NCI-H748 (cell line): ENCODE measurements around the gene FHOD3.
A peak's percentile ranks its signal among the peaks of the same experiment; 100 is the strongest.

Experiments used
- DNase-seq: peaks from one replicate; lab custom pipeline; 2025; ENCODE audit not compliant: unreplicated experiment; lab: John Stamatoyannopoulos, UW

FHOD3 gene

DNA sequence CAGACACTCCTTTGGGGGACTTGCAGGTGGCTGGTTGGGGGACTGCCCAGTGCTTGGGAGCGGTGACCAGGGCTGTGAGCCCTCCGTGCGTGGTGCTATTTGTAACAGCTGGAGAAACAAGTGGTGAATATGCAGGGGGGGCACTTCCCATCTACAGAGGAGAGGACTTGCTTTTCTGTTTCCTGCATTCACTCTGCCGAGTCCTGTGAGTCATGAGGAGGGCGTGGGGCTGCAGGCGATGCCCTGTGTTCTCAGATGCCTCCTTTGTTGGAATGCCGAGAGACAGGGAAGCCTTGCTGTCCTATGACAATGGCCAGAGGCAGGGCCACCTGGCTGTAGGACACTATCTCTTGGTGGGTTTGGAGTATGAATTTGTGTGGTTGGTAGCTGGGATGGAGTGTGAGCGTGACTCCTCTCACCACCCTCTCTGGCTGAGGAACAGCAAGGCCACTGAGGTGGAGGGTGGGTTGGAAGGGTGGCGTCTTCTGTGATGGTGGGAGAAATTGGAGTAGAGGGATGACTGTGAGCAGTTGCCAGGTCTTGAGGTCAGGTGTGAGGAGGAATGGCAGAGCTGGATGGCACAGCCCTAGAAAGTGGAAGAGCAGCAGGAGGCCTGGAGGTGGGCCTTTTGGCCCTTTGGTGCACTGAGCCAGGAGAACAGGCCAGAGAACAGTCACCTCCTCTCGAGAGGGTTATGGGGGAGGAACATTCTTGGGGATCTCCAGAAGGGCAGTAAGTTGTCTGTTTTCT is 24.3 kb downstream of the FHOD3 start:
- DNase-seq: no peak

DNA sequence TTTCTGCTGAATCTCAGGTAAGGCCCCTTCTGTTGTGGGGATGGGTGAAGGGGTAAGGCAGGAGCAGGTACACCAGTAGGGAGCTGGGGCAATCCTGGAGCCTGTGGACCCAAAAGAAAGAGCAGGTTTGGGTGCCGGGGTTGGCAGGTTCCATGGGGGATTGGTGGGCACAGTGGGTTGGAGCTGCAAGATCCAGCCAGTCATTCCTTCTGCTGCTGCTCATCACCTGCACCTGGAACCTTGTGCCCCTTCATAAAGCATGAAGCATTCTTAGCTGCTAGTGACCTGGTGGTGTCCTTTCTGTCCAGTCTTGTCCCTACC is 24.9 kb downstream of the FHOD3 start:
- DNase-seq: no peak

DNA sequence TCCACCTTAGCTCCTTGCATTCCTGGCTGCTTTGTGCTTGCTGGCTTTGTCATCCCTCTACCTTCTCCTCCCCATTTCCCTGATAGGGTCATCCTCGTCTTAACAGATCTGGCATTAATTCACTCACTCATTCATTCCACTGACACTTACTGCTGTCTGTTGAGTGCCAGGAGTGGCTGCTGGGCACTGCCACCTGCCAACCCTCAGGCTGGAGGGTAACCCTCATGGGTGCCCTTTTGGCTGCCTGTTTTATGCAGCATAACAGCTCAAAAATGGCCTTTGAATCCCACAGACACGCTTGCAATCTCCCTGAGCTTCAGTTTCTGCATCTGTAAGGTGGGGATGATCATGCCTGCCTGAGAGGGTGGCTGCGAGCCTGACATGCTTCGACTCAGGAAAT is 25.2 kb downstream of the FHOD3 start:
- no peak for DNase-seq

DNA sequence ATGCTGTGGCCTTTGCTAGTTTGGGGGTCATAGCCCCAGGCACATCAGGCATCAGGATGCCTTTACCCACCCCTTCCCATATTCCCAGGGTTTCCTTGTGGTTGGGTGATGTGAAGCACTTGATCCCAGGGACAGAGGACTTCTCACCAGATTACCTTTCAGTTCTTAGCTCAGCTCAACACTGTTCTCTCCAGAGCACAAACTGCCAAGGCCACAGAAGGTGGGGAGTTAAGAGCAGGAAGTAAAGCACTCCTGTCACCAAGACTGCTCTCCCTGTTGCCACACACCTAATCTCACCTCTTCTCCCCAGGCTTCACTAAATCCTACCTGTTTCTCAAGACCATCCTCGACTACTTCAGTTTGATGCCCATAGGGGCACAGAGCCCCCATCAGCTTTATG is 25.9 kb downstream of the FHOD3 start:
- no peak for DNase-seq

DNA sequence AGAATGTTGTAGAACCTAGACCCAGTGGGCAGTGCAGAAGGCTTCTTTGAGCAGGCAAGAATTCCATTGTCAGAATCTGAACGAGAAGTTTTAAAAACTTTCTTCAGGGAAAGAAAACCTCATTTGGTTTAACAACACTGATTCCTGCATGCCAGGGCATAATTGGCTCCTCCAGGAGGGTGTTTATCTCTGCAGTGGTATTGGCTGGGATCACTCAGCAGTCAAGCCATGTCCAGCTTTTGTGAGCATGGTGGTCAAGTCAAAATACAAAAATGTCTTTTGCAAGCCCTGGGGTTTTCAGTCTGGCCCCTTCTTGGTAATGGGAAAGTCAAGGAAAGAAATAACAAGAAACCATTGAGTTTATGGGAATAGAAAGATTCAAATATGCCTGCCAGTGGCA is 28.3 kb downstream of the FHOD3 start:
- DNase-seq: no peak

DNA sequence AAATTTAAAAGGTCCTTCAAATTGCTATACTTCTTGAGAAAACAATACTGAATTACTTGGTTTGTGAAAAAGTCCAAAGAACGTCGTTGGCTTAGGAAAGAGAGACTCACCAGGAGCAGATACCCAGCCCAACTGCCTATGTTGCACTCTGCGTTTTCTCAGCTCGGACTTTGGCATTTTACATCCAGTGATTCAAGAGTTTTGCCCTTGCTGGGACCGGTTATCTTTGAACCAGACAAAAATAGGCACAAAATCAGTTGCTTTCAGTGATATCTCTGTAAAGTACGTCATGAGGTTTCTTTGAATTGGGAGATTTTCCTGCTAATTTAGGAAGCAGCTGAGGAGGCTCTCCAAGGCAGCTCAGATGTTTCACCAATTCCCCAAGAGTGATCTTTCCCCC is 29.3 kb downstream of the FHOD3 start:
- no peak for DNase-seq

DNA sequence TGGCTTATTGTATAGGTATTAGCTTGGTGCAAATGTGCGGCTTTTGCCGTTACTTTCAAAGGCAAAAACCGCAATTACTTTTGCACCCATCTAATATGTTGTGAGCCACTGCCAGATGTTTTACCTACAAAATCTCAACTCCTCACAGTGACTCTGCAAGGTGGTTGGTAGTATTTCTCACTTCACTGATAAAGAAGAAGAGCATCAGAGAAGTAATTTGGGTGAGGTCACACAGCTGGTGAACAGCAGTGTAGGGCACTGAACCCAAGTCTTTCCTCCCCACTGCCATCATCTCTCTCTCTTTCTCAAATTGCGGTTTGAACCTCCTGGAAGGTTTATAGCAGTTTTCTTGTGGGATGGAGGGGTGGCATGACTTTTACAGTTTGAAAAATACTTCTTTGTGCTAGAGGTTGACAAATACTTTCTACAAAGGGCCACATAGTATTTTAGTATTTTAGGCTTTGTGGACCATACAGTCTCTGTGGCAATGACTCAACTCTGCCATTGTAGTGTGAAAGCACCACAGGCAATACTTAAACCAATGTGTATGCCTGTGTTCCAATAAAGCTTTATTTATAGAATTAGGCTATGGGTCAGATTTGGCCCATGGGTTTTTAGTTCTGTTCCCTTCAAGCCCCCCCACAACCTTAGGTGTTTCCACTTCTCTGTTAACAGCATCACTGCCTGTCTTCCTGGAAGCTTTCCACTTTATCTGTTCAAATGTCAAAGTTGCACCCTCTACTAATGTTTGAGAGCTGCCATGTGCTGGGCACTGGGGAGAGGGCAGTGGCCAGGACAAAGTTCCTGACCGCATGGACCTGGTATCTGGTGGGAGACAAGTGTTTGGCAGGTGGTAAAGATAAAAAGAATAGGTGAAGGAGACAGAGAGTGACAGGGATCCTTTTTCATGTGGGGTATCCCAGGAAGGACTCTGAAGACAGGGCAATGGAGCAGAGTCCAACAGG is 30.1 kb downstream of the FHOD3 start:
- no peak for DNase-seq

DNA sequence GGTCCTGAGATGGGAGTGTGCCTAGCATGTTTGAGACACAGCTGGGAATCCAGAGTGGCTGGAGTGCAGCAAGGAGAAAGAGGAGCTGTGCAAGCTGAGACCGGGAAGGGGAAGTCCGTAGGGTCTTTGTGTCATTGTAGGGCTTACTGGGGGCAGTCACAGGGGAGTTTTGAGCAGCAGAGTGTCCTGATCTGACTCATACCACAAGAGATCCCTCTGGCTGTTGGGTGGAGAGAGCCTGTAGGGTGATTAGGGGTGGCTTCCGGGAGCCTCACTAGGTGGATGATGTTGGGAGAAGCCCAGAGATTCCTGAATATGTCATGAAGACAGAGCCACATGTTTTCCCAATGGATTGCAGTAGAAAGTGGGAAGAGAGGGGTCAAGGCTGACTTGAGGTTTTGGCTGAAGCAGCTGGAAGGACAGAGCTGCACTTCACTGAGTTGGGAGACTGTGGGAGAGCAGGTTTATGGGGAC is 30.9 kb downstream of the FHOD3 start:
- no peak for DNase-seq

DNA sequence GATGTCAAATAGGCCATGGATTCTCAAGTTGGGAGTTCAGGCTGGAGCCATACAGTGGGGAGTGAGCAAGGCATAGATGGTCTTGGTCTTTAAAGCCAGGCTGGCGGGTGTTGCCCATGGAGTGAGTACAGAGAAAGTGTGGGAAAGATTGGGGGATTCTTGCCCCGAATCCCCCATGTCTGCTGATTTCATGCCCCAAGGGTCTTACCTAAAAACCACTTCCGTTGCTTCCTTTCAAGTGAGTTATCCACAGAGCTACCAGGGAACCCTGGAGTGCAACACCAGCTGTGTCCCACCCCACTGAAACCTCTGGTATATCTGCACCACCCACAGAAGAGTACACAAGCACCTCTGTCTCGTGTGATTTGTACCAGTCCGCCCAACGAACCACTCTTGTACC is 31.4 kb downstream of the FHOD3 start:
- DNase-seq: no peak

DNA sequence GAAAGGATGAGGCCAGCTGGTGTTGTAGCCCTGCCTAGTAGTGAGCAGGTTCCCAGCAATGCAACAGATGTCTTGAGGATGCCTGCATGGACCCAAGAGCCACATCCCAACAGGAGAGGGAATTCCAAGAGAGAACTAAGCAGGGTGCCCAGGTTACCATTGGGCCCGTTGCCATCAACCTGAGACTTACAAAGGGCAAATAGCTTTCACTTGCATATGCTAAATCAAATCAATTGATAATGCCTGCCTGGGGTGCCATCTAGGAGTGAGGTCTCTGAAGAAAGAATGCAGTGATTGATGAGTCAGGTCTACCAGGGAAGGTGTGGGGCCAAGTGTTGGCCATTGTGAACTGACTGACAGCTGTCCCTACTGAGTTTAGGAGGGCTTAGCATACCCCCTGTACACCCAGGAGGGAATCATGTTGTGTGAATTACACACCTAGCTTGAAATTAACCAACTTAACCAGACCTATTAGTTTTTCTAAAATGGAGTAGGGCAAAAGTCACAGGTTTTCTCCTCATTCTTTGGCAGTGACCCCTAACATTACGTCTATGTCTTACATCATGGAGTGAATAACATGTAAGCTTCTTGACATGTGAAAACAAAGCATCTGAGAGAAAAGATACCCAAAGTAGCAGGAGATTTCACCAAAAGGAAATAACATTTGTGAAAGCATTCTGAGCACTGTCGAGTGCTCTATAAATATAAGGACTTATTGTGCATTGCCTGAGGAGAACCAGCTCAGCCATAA is 32.3 kb downstream of the FHOD3 start:
- no peak for DNase-seq

DNA sequence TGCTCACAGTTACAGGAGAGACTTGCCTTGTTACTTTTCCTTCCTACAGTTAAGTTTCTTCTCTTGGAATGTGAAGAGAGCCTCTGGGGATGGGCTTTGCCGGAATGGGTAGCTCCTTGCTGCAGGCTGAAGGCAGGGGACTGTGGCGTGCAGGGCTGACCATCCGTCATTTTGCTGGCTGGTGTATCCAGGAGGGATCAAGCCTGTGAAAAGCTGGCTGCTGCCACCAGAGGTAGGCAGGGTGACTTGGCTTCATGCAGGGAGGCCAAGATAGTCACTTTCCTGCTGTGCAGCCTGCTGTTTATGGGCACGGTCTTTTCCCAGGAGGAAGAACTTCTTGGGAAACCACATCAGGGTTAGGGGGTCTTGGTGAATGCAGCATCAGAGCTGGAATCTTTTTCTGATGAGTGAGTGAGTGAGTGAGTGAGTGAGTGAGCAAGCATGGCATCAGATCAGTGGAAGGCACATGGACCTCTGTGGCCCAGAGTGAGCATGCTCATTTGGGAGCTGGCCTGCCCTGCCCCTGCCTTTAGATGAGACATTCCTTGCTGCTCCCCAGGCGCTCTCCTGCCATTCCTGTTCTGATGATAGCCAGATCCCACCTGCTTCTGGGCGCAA is 33.0 kb downstream of the FHOD3 start:
- no peak for DNase-seq

DNA sequence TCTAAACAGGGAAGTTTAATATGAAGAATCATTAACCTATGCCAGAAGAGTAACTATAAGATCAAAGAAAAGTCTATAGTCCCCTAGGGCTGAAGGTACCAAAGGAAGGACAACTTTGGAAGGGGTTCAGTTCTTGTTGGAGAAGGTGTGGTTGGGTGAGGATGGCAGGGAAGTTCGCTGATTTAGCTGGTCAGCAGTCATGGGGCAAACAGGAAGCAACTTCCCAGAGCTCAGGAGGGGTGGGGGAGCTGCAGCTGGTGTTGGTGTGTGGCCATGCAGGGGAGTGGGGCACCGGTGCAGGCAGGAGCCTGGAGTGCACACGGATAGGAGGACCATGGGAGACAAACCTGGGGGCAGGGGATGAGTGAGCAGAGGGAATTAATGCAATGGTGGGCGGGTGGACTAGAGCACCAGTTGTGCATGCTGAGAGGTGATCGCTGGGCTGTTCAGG is 34.0 kb downstream of the FHOD3 start:
- DNase-seq: no peak

DNA sequence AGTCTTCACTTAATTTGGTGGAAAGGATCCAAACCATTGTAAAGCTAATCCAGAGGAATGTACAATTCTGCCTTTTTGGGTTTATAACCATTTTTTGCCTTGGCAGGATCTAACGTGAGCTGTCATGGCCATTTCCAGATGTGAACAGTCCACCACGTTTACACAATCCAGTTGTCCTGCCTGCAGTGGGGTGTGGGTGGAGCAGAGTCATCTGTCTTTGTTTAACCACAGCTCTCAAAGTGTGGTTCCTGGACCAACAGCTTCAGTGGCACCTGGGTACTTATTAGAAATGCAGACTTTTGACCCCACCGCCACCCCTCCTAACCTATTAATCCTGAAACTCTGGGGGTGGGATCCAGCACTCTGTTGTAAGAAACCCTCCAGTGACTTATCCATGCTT is 35.9 kb downstream of the FHOD3 start:
- no peak for DNase-seq

DNA sequence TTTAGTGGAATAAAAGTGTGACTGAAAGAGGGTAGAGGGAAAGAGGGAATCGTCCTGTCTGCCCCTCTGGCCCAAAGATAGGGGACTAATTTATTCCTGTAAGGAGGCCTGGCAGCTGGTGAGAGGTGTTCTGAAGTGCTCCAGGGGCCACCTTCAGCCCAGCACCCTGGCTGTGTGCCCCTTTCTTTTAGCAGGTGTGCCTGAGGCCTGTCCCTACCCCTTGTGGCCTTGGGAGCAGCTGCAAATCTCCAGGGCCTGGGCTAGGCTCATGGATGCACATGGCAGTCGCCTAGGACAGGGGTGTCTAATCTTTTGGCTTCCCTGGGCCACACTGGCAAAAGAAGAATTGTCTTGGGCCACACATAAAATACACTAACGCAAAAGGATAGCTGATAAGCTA is 37.3 kb downstream of the FHOD3 start:
- no peak for DNase-seq

DNA sequence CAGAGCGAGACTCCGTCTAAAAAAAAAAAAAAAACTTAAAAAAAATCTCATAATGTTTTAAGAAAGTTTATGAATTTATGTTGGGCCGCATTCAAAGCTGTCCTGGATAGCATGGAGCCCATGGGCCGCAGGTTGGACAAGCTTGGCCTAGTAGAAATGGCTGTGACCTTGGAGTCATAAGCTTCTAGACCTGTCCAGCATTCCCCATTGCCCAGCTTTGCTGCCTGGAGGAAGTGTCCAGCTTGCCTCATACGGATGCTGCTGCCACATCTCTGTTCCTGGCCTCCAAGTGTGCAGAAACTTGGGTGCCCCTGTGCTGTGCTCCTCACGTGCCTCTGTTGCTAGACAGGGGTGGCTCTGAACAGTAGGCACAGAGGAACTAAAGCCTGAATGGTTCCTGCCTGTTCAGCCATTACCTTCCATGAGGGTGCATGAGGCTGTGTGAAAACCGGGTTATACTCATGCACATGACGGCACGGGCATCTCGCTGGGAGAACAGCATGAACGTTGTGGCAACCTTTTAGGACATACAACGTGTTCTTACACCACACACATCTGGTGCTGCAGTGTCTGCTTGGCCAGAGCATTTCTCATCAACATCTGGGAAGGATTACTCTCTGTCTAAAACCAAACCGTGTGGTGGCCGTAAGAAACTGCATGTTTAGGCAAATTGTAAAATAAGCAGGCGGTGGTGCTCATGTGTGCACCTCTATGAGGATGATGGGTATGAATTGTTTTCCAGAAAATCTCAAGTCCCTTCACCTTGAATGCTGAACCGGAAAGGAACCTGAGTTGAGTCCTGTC is 38.2 kb downstream of the FHOD3 start:
- no peak for DNase-seq

DNA sequence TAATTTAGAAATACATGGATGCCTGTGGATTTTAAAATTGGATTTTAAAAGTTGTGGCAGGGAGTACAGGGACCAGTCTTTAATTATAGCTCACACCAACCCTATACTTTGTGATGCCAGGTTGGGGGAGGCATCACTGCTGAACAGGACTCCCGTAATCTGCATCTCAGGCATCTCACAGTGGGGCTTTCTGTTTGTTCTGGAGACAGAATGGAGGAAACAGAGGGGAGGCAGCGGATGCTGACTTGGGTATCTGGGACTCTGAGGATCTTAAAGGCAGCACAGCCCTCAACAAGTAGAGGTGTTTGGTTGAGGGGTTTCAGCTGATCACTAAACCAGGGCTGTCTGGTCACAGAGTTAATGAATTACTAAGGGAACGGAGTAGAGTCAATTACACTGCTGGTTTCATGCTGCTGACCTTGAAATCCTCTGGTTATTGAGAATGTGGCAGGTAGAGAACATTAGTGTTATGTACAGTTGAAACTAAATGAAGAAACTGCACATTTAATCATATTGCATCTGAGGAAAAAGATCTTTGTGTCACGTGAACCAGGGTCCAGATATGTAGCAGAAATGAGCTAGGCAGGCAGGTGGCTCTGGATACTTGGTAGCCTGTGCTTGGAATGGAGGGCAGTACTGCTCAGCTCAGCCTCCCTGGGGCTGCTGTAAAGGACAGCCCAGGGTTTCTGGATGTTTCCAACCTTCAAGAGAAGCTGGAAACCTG is 40.3 kb downstream of the FHOD3 start:
- no peak for DNase-seq

DNA sequence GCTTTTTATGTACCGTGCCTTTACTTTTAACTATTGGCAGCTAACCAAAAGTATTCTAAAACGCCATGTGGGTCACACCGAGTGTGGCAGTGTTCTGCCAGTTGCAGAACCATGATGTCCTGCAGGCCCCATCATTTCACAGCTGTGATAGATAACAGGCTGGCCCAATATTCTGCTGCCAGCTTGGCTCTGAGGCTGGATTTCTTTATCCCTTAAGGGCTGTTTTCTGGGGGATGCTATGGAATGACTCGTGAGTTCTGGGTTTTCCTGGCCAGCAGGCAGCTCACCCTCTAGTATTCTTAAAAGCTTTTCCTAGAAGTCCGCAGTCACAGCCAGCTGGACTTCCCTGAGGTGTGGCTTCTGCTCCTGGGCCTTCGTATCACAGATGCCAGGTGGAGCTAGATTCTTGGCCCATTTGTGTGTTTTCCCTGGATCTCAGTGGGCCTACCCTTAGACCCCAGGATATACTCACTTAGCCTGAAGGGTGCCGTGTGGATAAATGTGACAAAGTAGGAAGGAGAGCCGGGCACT is 41.0 kb downstream of the FHOD3 start:
- no peak for DNase-seq

DNA sequence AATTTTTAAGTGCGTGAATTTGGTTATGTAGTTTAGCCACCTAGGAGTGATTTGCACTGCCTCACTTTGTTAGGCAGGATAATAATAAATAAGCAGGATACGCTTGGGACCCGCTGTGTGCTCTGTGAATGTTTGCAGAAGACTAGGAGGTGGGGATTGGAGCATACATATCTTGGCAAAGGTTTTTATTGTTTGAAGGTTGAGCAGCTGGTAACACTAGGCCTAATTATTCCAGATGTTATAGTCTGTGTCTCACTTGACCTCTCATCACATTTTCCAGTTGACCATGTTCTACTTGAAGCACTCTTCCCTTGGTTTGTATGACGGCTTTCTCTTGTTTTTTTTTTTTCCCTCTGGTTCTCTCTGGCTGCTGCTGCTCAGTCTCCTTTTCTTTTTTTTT is 42.7 kb downstream of the FHOD3 start:
- peak; percentile 36 for DNase-seq

DNA sequence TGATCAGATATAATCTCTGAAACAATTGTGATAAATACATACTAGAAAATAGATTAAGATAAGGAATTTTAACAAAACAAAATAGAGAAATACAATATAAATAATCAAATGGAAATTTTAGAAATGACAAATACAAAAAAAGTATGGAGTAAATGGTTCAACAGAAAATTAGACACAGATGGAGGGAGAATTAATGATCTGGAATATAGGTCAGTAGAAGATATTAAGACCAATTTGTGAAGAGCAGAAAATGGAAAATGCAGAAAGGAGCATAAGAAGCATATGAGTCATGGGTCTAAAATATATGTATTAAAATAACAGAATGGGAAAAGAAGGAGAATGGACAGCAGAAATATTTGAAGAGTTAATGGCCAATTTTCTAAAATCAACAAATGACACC is 44.4 kb downstream of the FHOD3 start:
- no peak for DNase-seq
